Neutrophil (primary cell): ENCODE measurements around the gene ARHGEF11.

Experiments used
- H3K27ac ChIP-seq: fragments of 200-600 bp; sonication (generic); 2 replicates; pipeline ENCODE4 v1.5.1; 2016; ENCODE audit warnings: mild to moderate bottlenecking, moderate library complexity
- H3K27me3 ChIP-seq: fragments of 200-600 bp; sonication (generic); 2 replicates; pipeline ENCODE4 v1.6.0; 2016; ENCODE audit warnings: mild to moderate bottlenecking
- H3K36me3 ChIP-seq: fragments of 200-600 bp; sonication (generic); 2 replicates; pipeline ENCODE4 v1.5.1; 2017
- H3K4me1 ChIP-seq, 2 experiments: fragments of 200-600 bp in 1 of 2; sonication (generic) in 1 of 2; 1 replicate in 1 of 2; 2 replicates in 1 of 2; pipeline versions ENCODE4 v1.5.1 to v1.6.1; 2013 to 2016; ENCODE audit warnings: low read depth in 1 of 2, low read length in 1 of 2, mild to moderate bottlenecking in 1 of 2, moderate library complexity in 1 of 2; ENCODE audit not compliant: control insufficient read depth in 1 of 2, insufficient read depth in 1 of 2
- H3K4me3 ChIP-seq, 2 experiments: fragments of 200-600 bp in 1 of 2; sonication (generic) in 1 of 2; 1 replicate in 1 of 2; 2 replicates in 1 of 2; pipeline ENCODE4 v1.5.1; 2013 to 2016; ENCODE audit warnings: low read depth in 1 of 2, low read length in 1 of 2, mild to moderate bottlenecking in 1 of 2, moderate library complexity in 1 of 2
- H3K9me3 ChIP-seq: fragments of 200-600 bp; sonication (generic); 2 replicates; pipeline ENCODE4 v1.5.1; 2016
- TF ChIP-seq, protein P1 (sequence below): fragments of 200-600 bp; sonication (generic); IDR thresholded peaks from 2 replicates; pipeline ENCODE4 v1.5.1; 2016; ENCODE audit warnings: antibody characterized with exemption

ARHGEF11 gene

GRCh38 chr1:157091186-157091585 lies 45.6 kb upstream of the ARHGEF11 start:
- Histone ChIP-seq H3K27ac (no peak overlapping the region), H3K36me3 (no peaks in the 10 kb centered on the region), H3K4me3 (no peak overlapping the region), H3K27me3 (no peaks in the 10 kb centered on the region), H3K9me3 (no peaks in the 10 kb centered on the region), H3K4me1 (no peaks in the 10 kb centered on the region)
- TF ChIP-seq, protein P1, sequence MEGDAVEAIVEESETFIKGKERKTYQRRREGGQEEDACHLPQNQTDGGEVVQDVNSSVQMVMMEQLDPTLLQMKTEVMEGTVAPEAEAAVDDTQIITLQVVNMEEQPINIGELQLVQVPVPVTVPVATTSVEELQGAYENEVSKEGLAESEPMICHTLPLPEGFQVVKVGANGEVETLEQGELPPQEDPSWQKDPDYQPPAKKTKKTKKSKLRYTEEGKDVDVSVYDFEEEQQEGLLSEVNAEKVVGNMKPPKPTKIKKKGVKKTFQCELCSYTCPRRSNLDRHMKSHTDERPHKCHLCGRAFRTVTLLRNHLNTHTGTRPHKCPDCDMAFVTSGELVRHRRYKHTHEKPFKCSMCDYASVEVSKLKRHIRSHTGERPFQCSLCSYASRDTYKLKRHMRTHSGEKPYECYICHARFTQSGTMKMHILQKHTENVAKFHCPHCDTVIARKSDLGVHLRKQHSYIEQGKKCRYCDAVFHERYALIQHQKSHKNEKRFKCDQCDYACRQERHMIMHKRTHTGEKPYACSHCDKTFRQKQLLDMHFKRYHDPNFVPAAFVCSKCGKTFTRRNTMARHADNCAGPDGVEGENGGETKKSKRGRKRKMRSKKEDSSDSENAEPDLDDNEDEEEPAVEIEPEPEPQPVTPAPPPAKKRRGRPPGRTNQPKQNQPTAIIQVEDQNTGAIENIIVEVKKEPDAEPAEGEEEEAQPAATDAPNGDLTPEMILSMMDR, result no peak

GRCh38 chr1:157090771-157091170 lies 45.2 kb upstream of the ARHGEF11 start:
- TF ChIP-seq, protein P1, result no peak
- no peak overlapping the region for H3K27ac ChIP-seq
- H3K36me3 ChIP-seq, result no peaks in the 10 kb centered on the region
- H3K27me3 ChIP-seq, result no peaks in the 10 kb centered on the region
- no peak overlapping the region for H3K4me3 ChIP-seq
- no peaks in the 10 kb centered on the region for H3K4me1 ChIP-seq
- H3K9me3 ChIP-seq, result no peaks in the 10 kb centered on the region

DNA sequence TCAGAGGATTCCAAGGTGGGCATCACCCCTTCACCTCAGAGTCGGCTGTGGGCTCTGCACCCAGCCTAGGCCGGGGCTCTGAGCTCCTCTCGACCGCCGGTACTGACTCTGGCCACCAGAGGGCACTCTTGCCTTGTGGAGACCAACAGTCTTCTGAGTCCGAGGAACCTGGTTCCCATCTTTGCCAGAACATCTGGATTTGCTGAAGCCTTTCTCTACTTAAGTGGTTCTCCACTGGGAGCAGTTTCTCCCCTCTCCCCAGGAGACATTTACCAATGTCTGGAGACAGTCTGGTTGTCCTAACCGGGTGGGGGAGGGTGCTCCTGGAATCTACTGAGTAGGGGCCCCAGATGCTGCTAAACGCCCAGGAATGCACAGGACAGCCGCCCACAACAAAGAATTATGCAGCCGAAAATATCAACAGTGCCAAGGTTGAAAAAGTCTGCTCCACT lies 44.7 kb upstream of the ARHGEF11 start:
- H3K9me3 ChIP-seq, result no peaks in the 10 kb centered on the region
- no peaks in the 10 kb centered on the region for H3K36me3 ChIP-seq
- no peaks in the 10 kb centered on the region for H3K27me3 ChIP-seq
- TF ChIP-seq, protein P1, result peak; percentile 88
- H3K27ac ChIP-seq, result no peak overlapping the region
- H3K4me1 ChIP-seq, result no peaks in the 10 kb centered on the region
- H3K4me3 ChIP-seq, result no peak overlapping the region

- Histone ChIP-seq H3K36me3 (no peaks in the 10 kb centered on the region), H3K4me3 (no peak overlapping the region), H3K4me1 (no peaks in the 10 kb centered on the region), H3K9me3 (no peaks in the 10 kb centered on the region), H3K27ac (no peak overlapping the region), H3K27me3 (no peaks in the 10 kb centered on the region)
- TF ChIP-seq, protein P1, result no peak
Observed at GRCh38 chr1:157089789-157090188, 44.2 kb upstream of the ARHGEF11 start.

DNA sequence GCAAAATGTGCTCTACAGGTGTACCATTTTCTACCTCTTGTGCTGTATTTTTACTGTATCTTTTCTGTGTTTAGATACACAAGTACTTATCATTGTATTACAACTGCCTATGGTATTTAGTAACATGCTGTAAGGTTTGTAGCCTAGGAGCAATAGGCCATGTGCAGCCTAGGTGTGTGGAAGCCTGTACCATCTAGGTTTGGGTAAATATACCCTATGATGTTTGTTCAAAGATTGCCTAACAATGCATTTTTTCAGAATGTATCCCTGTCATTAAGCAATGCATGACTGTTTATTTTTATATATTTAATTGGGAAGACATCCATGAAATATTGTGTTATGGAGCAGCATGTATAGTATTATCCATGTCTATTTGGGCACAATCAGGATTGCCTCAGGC lies 43.1 kb upstream of the ARHGEF11 start:
- Histone ChIP-seq H3K4me1 (no peaks in the 10 kb centered on the region), H3K27me3 (no peaks in the 10 kb centered on the region), H3K27ac (no peak overlapping the region), H3K36me3 (no peaks in the 10 kb centered on the region), H3K9me3 (no peaks in the 10 kb centered on the region), H3K4me3 (no peak overlapping the region)
- TF ChIP-seq, protein P1, result no peak

- no peak overlapping the region for H3K27ac ChIP-seq
- H3K4me3 ChIP-seq, result no peak overlapping the region
- H3K9me3 ChIP-seq, result no peaks in the 10 kb centered on the region
- TF ChIP-seq, protein P1, result no peak
- no peaks in the 10 kb centered on the region for H3K27me3 ChIP-seq
- no peaks in the 10 kb centered on the region for H3K4me1 ChIP-seq
- H3K36me3 ChIP-seq, result no peaks in the 10 kb centered on the region
Observed at GRCh38 chr1:157087030-157087429, 41.5 kb upstream of the ARHGEF11 start.
